Hematopoietic multipotent progenitor cell treated with erythropoietin and hydrocortisone succinate and interleukin-3 and kit ligand, for 6 days (in vitro differentiated cells): ENCODE results near the gene PLXNA1.

Experiments
- DNase-seq: peaks from one replicate; pipeline ENCODE4 v3.0.0-alpha.2; 2015

PLXNA1 gene

GRCh38 chr3:126982471-126983175, at the start of gene PLXNA1:
Gene PLXNA1, plus strand, starts transcription at chr3:126983115. Its CDS starts 5,479 bp downstream, at chr3:126988594.
- DNase-seq, result peak; percentile 83

DNA sequence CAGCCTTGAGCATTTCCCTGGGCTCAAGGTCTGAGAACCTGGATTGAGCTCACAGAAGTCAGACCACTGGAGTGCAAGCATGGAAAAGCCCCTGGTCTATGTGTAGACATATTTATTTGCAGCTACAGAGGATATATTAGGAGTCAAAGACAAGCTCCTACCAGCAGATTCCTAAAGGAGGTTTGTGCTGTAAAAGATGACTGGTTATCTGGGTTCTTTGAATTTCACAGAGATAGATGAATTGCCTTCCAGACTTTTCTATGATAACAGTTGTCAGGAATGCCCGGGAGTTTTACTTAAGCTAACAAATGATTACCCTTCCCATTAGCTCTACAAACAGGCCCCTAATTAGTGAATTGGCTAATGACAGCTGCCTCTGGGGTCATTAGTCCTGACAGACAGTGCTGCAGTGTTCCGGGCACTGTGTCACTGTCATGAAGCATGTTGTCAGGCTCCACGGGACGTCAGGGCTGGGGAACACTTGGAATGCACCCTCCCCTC, 48.8 kb upstream of the PLXNA1 start:
- no peak for DNase-seq

DNA sequence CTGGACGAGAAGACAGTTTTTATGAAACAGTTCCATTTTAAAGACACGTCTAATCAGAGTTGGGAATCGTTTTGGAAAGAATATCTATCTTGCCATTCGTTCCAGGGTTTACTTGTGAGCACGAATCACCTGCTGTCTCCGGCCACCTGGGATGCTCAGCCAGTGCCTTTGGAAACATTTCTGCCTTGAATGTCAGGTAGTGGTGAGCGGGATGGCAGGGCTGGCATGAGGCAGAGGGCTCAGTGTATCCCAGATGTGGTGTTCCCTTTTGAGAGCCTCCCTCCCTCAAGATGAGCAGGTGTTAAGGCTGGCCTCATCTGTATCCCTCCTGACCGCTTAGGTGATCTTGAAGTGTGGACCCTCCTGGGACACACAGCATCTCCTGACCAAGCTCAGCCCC, 47.9 kb upstream of the PLXNA1 start:
- DNase-seq, result no peak

GRCh38 chr3:126935756-126936509, 47.0 kb upstream of the PLXNA1 start:
- DNase-seq, result peak; percentile 11

GRCh38 chr3:126936853-126937425, 46.0 kb upstream of the PLXNA1 start:
- no peak for DNase-seq

GRCh38 chr3:126937533-126937932, 45.4 kb upstream of the PLXNA1 start:
- no peak for DNase-seq

- no peak for DNase-seq
Measured at GRCh38 chr3:126937973-126938372, 44.9 kb upstream of the PLXNA1 start.

DNA sequence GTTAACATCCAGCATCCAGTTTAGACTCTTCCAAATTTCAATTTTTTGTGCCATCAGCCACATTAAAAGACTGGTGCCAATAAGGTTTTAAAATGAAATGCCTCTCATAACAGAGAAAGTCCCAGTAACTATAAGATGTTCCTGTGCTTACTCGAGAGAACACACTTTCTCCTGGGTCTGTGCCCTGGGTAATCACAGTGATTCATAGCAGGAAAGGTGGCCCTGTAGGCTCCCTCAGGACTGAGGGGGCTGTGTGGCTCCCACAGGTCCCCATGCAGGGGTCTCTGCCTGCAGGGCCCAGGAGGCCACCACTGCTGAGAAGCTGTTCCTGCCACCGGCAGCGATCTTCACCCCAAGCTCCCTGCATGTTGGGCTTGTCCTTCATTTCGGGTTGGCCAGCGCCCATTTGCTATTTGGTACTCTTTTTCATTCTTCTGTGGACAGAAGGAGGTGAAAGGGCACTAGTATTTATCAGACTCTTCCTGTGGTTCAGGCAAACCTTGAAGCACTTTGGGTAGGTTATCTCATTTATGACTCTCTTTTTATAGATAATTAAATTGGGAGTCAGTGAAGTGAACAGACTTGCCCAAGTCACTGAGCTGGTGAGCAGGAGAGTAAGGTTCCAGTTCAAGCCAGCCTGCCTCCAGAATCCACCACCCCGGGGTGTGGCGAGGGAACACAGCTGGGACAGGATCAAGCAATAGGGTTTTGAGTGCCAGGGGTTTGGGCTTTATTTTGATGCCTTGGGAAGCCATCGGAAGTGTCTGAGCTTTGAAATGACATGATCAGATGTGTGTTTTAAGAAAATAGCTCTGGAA, 44.2 kb upstream of the PLXNA1 start:
- no peak for DNase-seq

DNA sequence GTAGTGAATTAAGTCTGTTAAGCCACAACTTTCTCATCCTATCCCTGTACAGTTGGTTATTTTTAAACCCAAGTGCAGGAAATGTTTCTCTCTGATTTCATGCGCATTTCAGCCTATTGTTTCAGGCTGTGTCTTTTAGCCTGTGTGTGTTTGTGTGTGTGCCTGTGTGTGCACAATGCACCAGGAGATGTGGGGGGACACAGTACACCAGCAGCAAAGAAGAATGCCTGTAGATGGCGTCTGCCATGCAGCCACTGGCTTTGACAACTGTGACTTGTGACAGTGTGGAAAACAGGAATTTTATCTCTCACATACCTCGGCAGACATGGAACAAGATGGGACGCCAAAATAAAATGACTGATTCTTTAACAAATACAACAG, 43.6 kb upstream of the PLXNA1 start:
- no peak for DNase-seq

GRCh38 chr3:126939733-126940132, 43.2 kb upstream of the PLXNA1 start:
- no peak for DNase-seq

GRCh38 chr3:126941721-126942270, 41.1 kb upstream of the PLXNA1 start:
- no peak for DNase-seq

- no peak for DNase-seq
Measured at GRCh38 chr3:126944089-126944965, 38.6 kb upstream of the PLXNA1 start.

GRCh38 chr3:126945171-126945721, 37.7 kb upstream of the PLXNA1 start:
- DNase-seq, result no peak

GRCh38 chr3:126945891-126946290, 37.0 kb upstream of the PLXNA1 start:
- DNase-seq, result no peak

GRCh38 chr3:126946405-126946804, 36.5 kb upstream of the PLXNA1 start:
- DNase-seq, result no peak

DNA sequence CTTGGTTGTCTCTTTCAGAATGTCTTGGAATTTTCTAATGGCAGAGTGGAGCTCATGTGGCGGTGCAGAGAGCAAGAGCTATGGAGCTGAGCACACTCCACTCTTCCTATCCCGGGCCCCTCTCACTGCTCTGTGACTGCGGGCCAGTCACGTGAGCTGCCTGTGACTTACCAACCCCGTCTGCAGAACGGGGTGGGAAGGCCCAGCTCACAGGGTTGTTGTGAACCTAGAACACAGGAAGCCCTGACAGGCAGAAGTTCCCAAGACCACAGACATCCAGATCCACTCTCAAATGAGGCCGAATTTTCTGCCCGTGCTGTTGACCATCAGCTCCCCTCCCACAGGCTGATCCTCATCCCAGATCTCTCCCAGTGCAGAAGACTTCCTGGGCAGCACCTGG, 35.5 kb upstream of the PLXNA1 start:
- DNase-seq, result peak; percentile 7

GRCh38 chr3:126948980-126949535, 33.9 kb upstream of the PLXNA1 start:
- DNase-seq, result no peak

DNA sequence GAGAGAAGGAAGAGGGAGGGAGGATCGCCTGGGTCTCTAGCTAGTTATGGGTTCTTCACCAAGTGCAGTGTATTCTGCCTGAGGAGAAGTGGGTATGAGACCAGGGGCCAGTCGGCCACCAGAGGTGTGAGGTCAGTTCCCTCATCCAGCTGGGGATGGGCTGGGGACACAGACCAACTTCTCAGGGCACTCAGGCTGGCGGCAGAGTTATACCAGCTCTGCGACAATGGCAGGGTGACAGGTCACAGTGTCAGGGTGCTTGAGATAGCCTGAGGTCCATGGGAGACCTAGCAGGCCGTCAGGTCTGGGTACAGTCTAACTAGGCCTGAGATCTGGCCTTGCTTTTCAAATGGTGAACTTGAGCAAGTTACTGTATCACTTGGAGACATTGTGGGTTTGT, 31.4 kb upstream of the PLXNA1 start:
- DNase-seq, result no peak

DNA sequence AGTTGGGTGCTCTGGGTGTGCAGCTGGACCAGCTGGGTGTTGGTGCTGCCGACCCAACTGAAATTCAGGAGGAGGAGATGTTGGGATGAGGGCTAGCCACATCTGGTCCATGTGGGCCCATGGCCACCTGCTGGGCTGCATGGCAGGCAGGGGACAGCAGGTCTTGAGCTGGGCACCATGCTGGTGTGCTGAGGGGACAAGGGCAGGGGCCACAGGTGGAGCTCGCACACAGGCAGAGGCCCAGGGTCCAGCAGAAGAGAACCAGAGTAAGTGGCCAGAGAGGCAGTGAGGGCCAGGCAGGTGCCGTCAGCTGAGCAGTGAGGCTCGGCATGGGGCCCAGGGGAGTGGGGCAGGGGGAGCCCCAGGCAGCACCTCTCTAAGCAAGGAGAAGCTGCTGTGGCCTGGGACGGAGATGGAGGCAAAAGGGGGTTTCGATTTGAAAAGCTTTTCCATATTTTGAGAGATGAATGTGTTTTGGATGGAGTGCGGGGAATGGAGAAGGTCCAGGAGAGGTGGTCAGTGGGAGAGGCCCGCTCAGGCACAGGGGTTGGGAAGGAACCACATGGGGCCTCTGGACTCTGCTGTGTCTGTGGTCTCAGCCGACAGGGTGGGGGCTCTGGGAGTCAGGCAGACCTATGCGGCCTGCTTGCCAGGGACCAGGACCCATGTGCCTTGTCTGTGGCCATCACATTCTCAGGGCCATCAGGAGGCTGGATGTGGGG, 30.5 kb upstream of the PLXNA1 start:
- DNase-seq, result no peak

GRCh38 chr3:126952983-126953660, 29.8 kb upstream of the PLXNA1 start:
- DNase-seq, result no peak
